Endothelial cell of umbilical vein (primary cell): ENCODE measurements around the gene DYNC2H1. TPM values are rescaled to one million over a fixed set of nuclear protein-coding genes. Genes with fewer than 3 reads are reported as not detected.

Source experiments
- BruUV-seq: library from RNA; stranded (reverse); fragments of 400-500 nt; replicated peaks from 2 replicates; lab custom pipeline; 2021; lab: Mats Ljungman, UMichigan
- CTCF ChIA-PET: fragments of 300-600, 350-600 bp; sonication (Branson Sonifier 250); formaldehyde crosslinking; loops from one replicate; lab custom pipeline; 2021; ENCODE audit warnings: antibody characterized with exemption, inconsistent platforms; lab: Charles Lee
- POLR2A ChIA-PET: fragments of 300-600, 350-600 bp; sonication (Branson Sonifier 250); formaldehyde crosslinking; loops from one replicate; lab custom pipeline; 2021; ENCODE audit warnings: antibody characterized with exemption, inconsistent platforms; lab: Charles Lee
- DNase-seq: peaks from one replicate; pipeline ENCODE4 v3.0.0-alpha.2; 2011; ENCODE audit warnings: low read depth, low spot score
- FAIRE-seq: peaks from 2 replicates; lab custom pipeline; 2011; peaks lifted over from hg19 to GRCh38; lab: Jason Lieb, UNC
- H2AFZ ChIP-seq: 2 replicates; pipeline ENCODE4 v1.6.0; 2012; ENCODE audit warnings: low read depth, low read length, control low read depth, inconsistent platforms
- H3K27ac ChIP-seq: 2 replicates; pipeline ENCODE4 v1.5.1; 2011; ENCODE audit warnings: low read depth, mild to moderate bottlenecking, control low read depth, low read length, moderate library complexity; ENCODE audit not compliant: insufficient read depth
- H3K27me3 ChIP-seq, 2 experiments: 2 replicates each; pipeline versions ENCODE4 v1.6.0 to v1.6.1; 2011; ENCODE audit warnings: low read length in 2 of 2, mixed read lengths in 1 of 2; ENCODE audit not compliant: control insufficient read depth in 2 of 2, insufficient read depth in 2 of 2
- H3K36me3 ChIP-seq, 2 experiments: 2 replicates in 1 of 2; 3 replicates in 1 of 2; pipeline ENCODE4 v1.5.1; 2011; ENCODE audit warnings: low read length in 2 of 2, mild to moderate bottlenecking in 1 of 2, moderate library complexity in 1 of 2; ENCODE audit not compliant: control insufficient read depth in 2 of 2, insufficient read depth in 2 of 2; ENCODE audit errors: extremely low read depth in 1 of 2
- H3K4me1 ChIP-seq: 3 replicates; pipeline ENCODE4 v1.5.1; 2011; ENCODE audit warnings: mild to moderate bottlenecking, low read length; ENCODE audit not compliant: control insufficient read depth, insufficient read depth; ENCODE audit errors: extremely low read depth
- H3K4me2 ChIP-seq: 2 replicates; pipeline ENCODE4 v1.6.1; 2011; ENCODE audit warnings: low read length, control low read depth, mixed read lengths; ENCODE audit not compliant: insufficient read depth
- H3K4me3 ChIP-seq, 3 experiments: fragments of 200-600 bp in 1 of 3; sonication (generic), shearing (Covaris generic) in 1 of 3; replicated peaks in 1 of 3; 2 replicates each; pipeline ENCODE4 v1.5.1; 2011 to 2016; ENCODE audit warnings: control low read depth in 3 of 3, low read length in 3 of 3, mild to moderate bottlenecking in 2 of 3, inconsistent platforms in 1 of 3, low read depth in 1 of 3, moderate library complexity in 1 of 3; ENCODE audit not compliant: insufficient read depth in 1 of 3
- H3K79me2 ChIP-seq: 2 replicates; pipeline ENCODE4 v1.6.0; 2012; ENCODE audit warnings: low read length, inconsistent platforms; ENCODE audit not compliant: control insufficient read depth, insufficient read depth
- H3K9ac ChIP-seq: replicated peaks from 2 replicates; pipeline ENCODE3; 2011; ENCODE audit warnings: low read length, control low read depth; ENCODE audit not compliant: insufficient read depth; ENCODE audit errors: extremely low read depth
- H3K9me1 ChIP-seq: replicated peaks from 3 replicates; pipeline ENCODE4 v1.6.0; 2011; ENCODE audit warnings: mild to moderate bottlenecking, low read length; ENCODE audit not compliant: control insufficient read depth, insufficient read depth; ENCODE audit errors: extremely low read depth
- H3K9me3 ChIP-seq: replicated peaks from 2 replicates; pipeline ENCODE4 v1.5.1; 2012; ENCODE audit warnings: low read length, inconsistent platforms; ENCODE audit not compliant: control insufficient read depth, insufficient read depth
- H4K20me1 ChIP-seq: replicated peaks from 2 replicates; pipeline ENCODE3; 2011; ENCODE audit warnings: mild to moderate bottlenecking, low read length; ENCODE audit not compliant: control insufficient read depth, insufficient read depth; ENCODE audit errors: extremely low read depth
- EZH2 ChIP-seq: IDR thresholded peaks from 2 replicates; pipeline ENCODE4 v1.6.1; 2012; ENCODE audit warnings: borderline replicate concordance, low read depth, mild to moderate bottlenecking, moderate library complexity, low read length, inconsistent platforms; ENCODE audit not compliant: severe bottlenecking
- FOS ChIP-seq: IDR thresholded peaks from 2 replicates; pipeline ENCODE4 v1.6.1; 2011; ENCODE audit warnings: mild to moderate bottlenecking, low read length, moderate library complexity, borderline replicate concordance; ENCODE audit not compliant: insufficient read depth
- GATA2 ChIP-seq: IDR thresholded peaks from 2 replicates; pipeline ENCODE4 v1.7.0; 2011; ENCODE audit warnings: low read depth, mild to moderate bottlenecking, moderate library complexity, mixed read lengths, low read length; ENCODE audit not compliant: insufficient read length, insufficient read depth
- JUN ChIP-seq: IDR thresholded peaks from 2 replicates; pipeline ENCODE4 v1.6.1; 2011; ENCODE audit warnings: borderline replicate concordance, low read depth; ENCODE audit not compliant: insufficient read length, insufficient read depth
- MAX ChIP-seq: IDR thresholded peaks from 2 replicates; pipeline ENCODE4 v1.6.1; 2011; ENCODE audit not compliant: insufficient read depth, insufficient read length
- MYC ChIP-seq: IDR thresholded peaks from one replicate; pipeline ENCODE4 v1.6.1; 2011; ENCODE audit warnings: mild to moderate bottlenecking, low read depth, low read length
- POLR2A ChIP-seq: IDR thresholded peaks from 2 replicates; pipeline ENCODE4 v1.6.1; 2012; ENCODE audit warnings: low read depth, mild to moderate bottlenecking, control low read depth, low read length
- POLR2AphosphoS5 ChIP-seq: IDR thresholded peaks from 2 replicates; pipeline ENCODE4 v1.6.1; 2012; ENCODE audit warnings: low read depth, mild to moderate bottlenecking, control low read depth, low read length, moderate library complexity; ENCODE audit not compliant: insufficient read depth
- dilution Hi-C: fragments of 300-500 bp; cut with MboI; formaldehyde crosslinking; loops from one replicate; pipeline ENCODE4 v1.15.0; 2019; ENCODE audit warnings: low sequenced_read_pairs; ENCODE audit not compliant: extremely low pct_ligation_motif_present
- intact Hi-C: fragments of 100-400 bp; cut with micrococcal nuclease; formaldehyde crosslinking; loops from one replicate; pipeline ENCODE4 v1.10.0; 2022
- polyA plus RNA-seq, 4 experiments: library from polyadenylated mRNA; depleted of rRNA in 3 of 4; stranded (reverse) in 3 of 4; unstranded in 1 of 4; fragments of >200 nt; gene quantifications; 2 replicates each; pipeline versions ENCODE4 v1.2.1 to v1.2.3, GENCODE V29; 2011 to 2012; ENCODE audit warnings: missing spikeins in 1 of 4
- total RNA-seq: library from RNA; stranded (reverse); gene quantifications from 2 replicates; pipeline ENCODE4 v1.2.3, GENCODE V29; 2021
- TF ChIP-seq, protein P1 (sequence below), 2 donors: IDR thresholded peaks; 1 replicate in 1 of 2; 2 replicates in 1 of 2; pipeline ENCODE4 v1.5.1; 2011; ENCODE audit warnings: low read length in 2 of 2, mild to moderate bottlenecking in 2 of 2, moderate library complexity in 2 of 2, control low read depth in 1 of 2, inconsistent platforms in 1 of 2, low read depth in 1 of 2; ENCODE audit not compliant: insufficient read depth in 1 of 2; ENCODE audit errors: extremely low read depth in 1 of 2

Gene DYNC2H1
- total and polyA plus RNA-seq, 2 donors (not counting 3 experiments of a cell fraction or from before 2014, with no cell fraction given): 1.9 to 4.2 TPM

DNA sequence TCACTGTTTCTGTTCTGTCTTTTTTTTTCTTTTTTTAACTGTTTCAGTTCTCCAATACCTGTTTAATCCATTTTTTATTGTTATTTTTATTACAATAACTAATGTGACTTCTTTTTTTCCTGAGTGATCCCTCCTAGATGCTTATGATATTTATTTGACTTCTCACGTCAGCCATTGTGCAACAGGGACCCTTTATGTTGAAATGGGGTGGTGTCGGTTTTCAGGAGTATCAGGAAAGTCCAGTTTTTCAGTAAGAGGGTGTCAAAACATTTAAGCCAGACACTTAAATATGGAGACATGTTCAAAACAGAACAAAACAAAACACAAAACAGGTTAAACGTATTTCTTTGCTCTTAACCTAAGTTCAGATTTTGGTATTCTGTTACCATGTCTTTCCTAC, 418.8 kb downstream of the DYNC2H1 start:
- no peaks in the 10 kb centered on the region for H3K9me1 ChIP-seq
- peak overlapping the region; percentile 95 for H3K27ac ChIP-seq
- FAIRE-seq (no peak), DNase-seq (no peak)
- no peaks in the 10 kb centered on the region for H3K27me3 ChIP-seq
- POLR2A ChIA-PET: no interaction called here
- BruUV-seq: no TSS peak
- peaks cover 68% of the 10 kb centered on the region for H3K4me1 ChIP-seq
- no peak overlapping the region for H3K4me2 ChIP-seq
- dilution Hi-C loops (no loop called here), intact Hi-C loops (no loop called here)
- no peak for TF ChIP-seq GATA2
- no peak for TF ChIP-seq FOS
- no peak for TF ChIP-seq POLR2A
- no peak for TF ChIP-seq POLR2AphosphoS5
- TF ChIP-seq MAX: no peak
- TF ChIP-seq JUN: no peak
- TF ChIP-seq, protein P1, sequence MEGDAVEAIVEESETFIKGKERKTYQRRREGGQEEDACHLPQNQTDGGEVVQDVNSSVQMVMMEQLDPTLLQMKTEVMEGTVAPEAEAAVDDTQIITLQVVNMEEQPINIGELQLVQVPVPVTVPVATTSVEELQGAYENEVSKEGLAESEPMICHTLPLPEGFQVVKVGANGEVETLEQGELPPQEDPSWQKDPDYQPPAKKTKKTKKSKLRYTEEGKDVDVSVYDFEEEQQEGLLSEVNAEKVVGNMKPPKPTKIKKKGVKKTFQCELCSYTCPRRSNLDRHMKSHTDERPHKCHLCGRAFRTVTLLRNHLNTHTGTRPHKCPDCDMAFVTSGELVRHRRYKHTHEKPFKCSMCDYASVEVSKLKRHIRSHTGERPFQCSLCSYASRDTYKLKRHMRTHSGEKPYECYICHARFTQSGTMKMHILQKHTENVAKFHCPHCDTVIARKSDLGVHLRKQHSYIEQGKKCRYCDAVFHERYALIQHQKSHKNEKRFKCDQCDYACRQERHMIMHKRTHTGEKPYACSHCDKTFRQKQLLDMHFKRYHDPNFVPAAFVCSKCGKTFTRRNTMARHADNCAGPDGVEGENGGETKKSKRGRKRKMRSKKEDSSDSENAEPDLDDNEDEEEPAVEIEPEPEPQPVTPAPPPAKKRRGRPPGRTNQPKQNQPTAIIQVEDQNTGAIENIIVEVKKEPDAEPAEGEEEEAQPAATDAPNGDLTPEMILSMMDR (IDR thresholded peaks at IDR 0.05; ENCODE audit: extremely low read depth in 1 of 2, insufficient read depth in 1 of 2, low read depth in 1 of 2, low read length in 2 of 2): no peak
- no peak for TF ChIP-seq MYC
- TF ChIP-seq EZH2: no peak
- no peak overlapping the region for H2AFZ ChIP-seq
- no peak overlapping the region for H3K4me3 ChIP-seq
- no peaks in the 10 kb centered on the region for H3K36me3 ChIP-seq
- no peak overlapping the region for H3K9ac ChIP-seq
- no peaks in the 10 kb centered on the region for H3K9me3 ChIP-seq
- CTCF ChIA-PET: interaction anchor here (1.3 to 2.2 kb wide), 3 partner anchors 64 to 203 kb away, joined by 3 to 6 read pairs (median 4); no protein-coding TSS in a partner anchor
- H3K79me2 ChIP-seq: no peaks in the 10 kb centered on the region
- no peaks in the 10 kb centered on the region for H4K20me1 ChIP-seq
